SK-N-MC (cell line): ENCODE data around the gene CD300LG.

Experiments
- EZH2 ChIP-seq: fragments of 200-600 bp; sonication (generic); IDR thresholded peaks from one replicate; pipeline ENCODE4 v1.6.1; 2017; ENCODE audit warnings: antibody characterized with exemption
- FOXP2 ChIP-seq: optimal IDR thresholded peaks from 2 replicates; pipeline ENCODE3; 2011; ENCODE audit warnings: mild to moderate bottlenecking, moderate library complexity; ENCODE audit not compliant: insufficient read depth; ENCODE audit errors: extremely low read length, control extremely low read depth

- no peak for TF ChIP-seq EZH2
- TF ChIP-seq FOXP2 = no peak
Measured at GRCh38 chr17:43907998-43908721, 61.2 kb downstream of the CD300LG start.
